HEK293 (cell line): ENCODE data around the gene MTUS2.

Experiments used
- CTCF ChIA-PET: fragments of 350-600 bp; formaldehyde crosslinking; extraction: SDS; loops from one replicate; lab custom pipeline; 2021; ENCODE audit warnings: antibody characterized with exemption; lab: Yijun Ruan, JAX
- POLR2A ChIA-PET: fragments of 300-600 bp; formaldehyde crosslinking; extraction: SDS; loops from one replicate; lab custom pipeline; 2020; ENCODE audit warnings: antibody characterized with exemption, inconsistent platforms; lab: Yijun Ruan, JAX
- H3K27ac ChIP-seq: fragments of 200-500 bp; sonication (Bioruptor generic); 2 replicates; pipeline ENCODE4 v1.5.1; 2014; ENCODE audit warnings: low read depth, low read length, control low read depth, inconsistent platforms; ENCODE audit errors: extremely low read depth
- H3K36me3 ChIP-seq, 2 experiments: fragments of 200-500 bp in 1 of 2; sonication (Bioruptor generic) in 1 of 2; 1 replicate in 1 of 2; 2 replicates in 1 of 2; pipeline ENCODE4 v1.5.1; 2014 to 2017; ENCODE audit warnings: inconsistent platforms in 2 of 2, low read length in 2 of 2; ENCODE audit not compliant: control insufficient read depth in 2 of 2, insufficient read depth in 1 of 2
- H3K4me1 ChIP-seq: fragments of 200-500 bp; sonication (Bioruptor generic); 2 replicates; pipeline ENCODE4 v1.5.1; 2014; ENCODE audit warnings: mild to moderate bottlenecking, low read length, inconsistent platforms; ENCODE audit not compliant: control insufficient read depth, insufficient read depth
- H3K4me3 ChIP-seq: 2 replicates; pipeline ENCODE4 v1.5.1; 2011; ENCODE audit warnings: low read depth, mild to moderate bottlenecking, control low read depth, low read length, moderate library complexity
- H3K9me3 ChIP-seq: fragments of 200-500 bp; sonication (Bioruptor generic); 2 replicates; pipeline ENCODE4 v1.5.1; 2014; ENCODE audit warnings: low read depth, low read length, inconsistent platforms; ENCODE audit not compliant: control insufficient read depth, insufficient read depth
- HOXC10 ChIP-seq: sonication (generic); formaldehyde crosslinking; IDR thresholded peaks from 2 replicates; pipeline ENCODE4 v1.8.1; 2023; ENCODE audit warnings: mild to moderate bottlenecking, missing genetic modification reagents
- REPIN1 ChIP-seq: fragments of 450-650 bp; formaldehyde crosslinking; IDR thresholded peaks from 2 replicates; pipeline ENCODE4 v1.5.1; 2017; ENCODE audit warnings: missing biosample characterization, missing genetic modification characterization, low read depth
- TCF7L2 ChIP-seq: IDR thresholded peaks from 2 replicates; pipeline ENCODE4 v1.6.1; 2011; ENCODE audit warnings: low read depth, mild to moderate bottlenecking, inconsistent platforms, low read length, moderate library complexity, borderline replicate concordance
- YY1 ChIP-seq: fragments of 450-650 bp; formaldehyde crosslinking; IDR thresholded peaks from 2 replicates; pipeline ENCODE4 v1.5.1; 2018; ENCODE audit warnings: missing biosample characterization, missing genetic modification characterization
- ZBTB48 ChIP-seq: fragments of 450-650 bp; formaldehyde crosslinking; IDR thresholded peaks from 2 replicates; pipeline ENCODE4 v1.5.1; 2016; ENCODE audit warnings: missing biosample characterization, missing genetic modification characterization
- ZFP41 ChIP-seq: fragments of 450-650 bp; formaldehyde crosslinking; IDR thresholded peaks from 2 replicates; pipeline ENCODE4 v1.5.1; 2016; ENCODE audit warnings: missing biosample characterization, missing genetic modification characterization, borderline replicate concordance
- ZNF10 ChIP-seq: fragments of 450-650 bp; formaldehyde crosslinking; IDR thresholded peaks from 2 replicates; pipeline ENCODE4 v1.5.1; 2017; ENCODE audit warnings: missing biosample characterization, missing genetic modification characterization
- ZNF112 ChIP-seq: fragments of 450-650 bp; formaldehyde crosslinking; IDR thresholded peaks from 2 replicates; pipeline ENCODE4 v1.5.0; 2017; ENCODE audit warnings: missing biosample characterization, missing genetic modification characterization
- ZNF184 ChIP-seq: fragments of 450-650 bp; IDR thresholded peaks from 2 replicates; pipeline ENCODE4 v1.5.1; 2018; ENCODE audit warnings: missing biosample characterization, mild to moderate bottlenecking, missing genetic modification characterization
- ZNF548 ChIP-seq: fragments of 450-650 bp; formaldehyde crosslinking; IDR thresholded peaks from 2 replicates; pipeline ENCODE4 v1.5.1; 2016; ENCODE audit warnings: missing biosample characterization, missing genetic modification characterization
- ZNF585B ChIP-seq: fragments of 450-650 bp; formaldehyde crosslinking; IDR thresholded peaks from 2 replicates; pipeline ENCODE4 v1.5.1; 2016; ENCODE audit warnings: missing biosample characterization, missing genetic modification characterization
- ZNF629 ChIP-seq: fragments of 450-650 bp; formaldehyde crosslinking; IDR thresholded peaks from 2 replicates; pipeline ENCODE4 v1.5.1; 2017; ENCODE audit warnings: missing biosample characterization, missing genetic modification characterization
- TF ChIP-seq, protein P1 (sequence below): fragments of 450-650 bp; formaldehyde crosslinking; IDR thresholded peaks from 2 replicates; pipeline ENCODE4 v1.5.1; 2016; ENCODE audit warnings: missing biosample characterization, missing genetic modification characterization
- TF ChIP-seq, protein P2 (sequence below): fragments of 450-650 bp; formaldehyde crosslinking; IDR thresholded peaks from 2 replicates; pipeline ENCODE4 v1.5.1; 2016; ENCODE audit warnings: missing biosample characterization, missing genetic modification characterization, borderline replicate concordance
- TF ChIP-seq, protein P3 (sequence below): fragments of 450-650 bp; formaldehyde crosslinking; IDR thresholded peaks from 2 replicates; pipeline ENCODE4 v1.5.1; 2016; ENCODE audit warnings: missing biosample characterization, missing genetic modification characterization, low read depth
- TF ChIP-seq, protein P4 (sequence below): fragments of 450-650 bp; formaldehyde crosslinking; IDR thresholded peaks from 2 replicates; pipeline ENCODE4 v1.5.0; 2017; ENCODE audit warnings: missing biosample characterization, missing genetic modification characterization, borderline replicate concordance
- TF ChIP-seq, protein P5 (sequence below): IDR thresholded peaks from 2 replicates; pipeline ENCODE4 v1.6.1; 2011; ENCODE audit warnings: mild to moderate bottlenecking, low read depth, low read length, borderline replicate concordance

Gene MTUS2

DNA sequence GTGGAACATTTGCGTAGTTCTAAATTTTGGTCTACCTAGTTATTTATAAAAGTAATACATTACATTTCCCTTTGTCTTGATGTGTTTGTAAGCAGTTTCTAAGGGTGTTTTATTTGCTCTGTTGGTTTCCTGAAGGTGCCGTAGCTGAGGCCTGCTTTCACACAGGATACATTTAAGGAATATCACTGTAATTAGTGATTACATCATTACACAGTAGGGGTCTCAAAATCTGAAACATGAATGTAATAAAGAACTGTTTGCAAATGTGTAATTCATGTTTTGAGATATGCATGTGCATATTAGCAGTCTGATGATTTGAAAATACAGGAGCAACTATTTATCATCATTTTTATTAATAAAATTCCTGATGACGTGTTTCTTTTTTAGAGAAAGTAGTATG lies 281.8 kb downstream of the MTUS2 start:
- POLR2A ChIA-PET: no interaction called here

More for the DNA sequence above, 281.8 kb downstream of the MTUS2 start:
- H3K27ac ChIP-seq: no peak overlapping the region
- no peak overlapping the region for H3K4me3 ChIP-seq
- TF ChIP-seq, protein P1, sequence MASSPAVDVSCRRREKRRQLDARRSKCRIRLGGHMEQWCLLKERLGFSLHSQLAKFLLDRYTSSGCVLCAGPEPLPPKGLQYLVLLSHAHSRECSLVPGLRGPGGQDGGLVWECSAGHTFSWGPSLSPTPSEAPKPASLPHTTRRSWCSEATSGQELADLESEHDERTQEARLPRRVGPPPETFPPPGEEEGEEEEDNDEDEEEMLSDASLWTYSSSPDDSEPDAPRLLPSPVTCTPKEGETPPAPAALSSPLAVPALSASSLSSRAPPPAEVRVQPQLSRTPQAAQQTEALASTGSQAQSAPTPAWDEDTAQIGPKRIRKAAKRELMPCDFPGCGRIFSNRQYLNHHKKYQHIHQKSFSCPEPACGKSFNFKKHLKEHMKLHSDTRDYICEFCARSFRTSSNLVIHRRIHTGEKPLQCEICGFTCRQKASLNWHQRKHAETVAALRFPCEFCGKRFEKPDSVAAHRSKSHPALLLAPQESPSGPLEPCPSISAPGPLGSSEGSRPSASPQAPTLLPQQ (tag by site-specific recombination): no peak
- TF ChIP-seq, protein P2, sequence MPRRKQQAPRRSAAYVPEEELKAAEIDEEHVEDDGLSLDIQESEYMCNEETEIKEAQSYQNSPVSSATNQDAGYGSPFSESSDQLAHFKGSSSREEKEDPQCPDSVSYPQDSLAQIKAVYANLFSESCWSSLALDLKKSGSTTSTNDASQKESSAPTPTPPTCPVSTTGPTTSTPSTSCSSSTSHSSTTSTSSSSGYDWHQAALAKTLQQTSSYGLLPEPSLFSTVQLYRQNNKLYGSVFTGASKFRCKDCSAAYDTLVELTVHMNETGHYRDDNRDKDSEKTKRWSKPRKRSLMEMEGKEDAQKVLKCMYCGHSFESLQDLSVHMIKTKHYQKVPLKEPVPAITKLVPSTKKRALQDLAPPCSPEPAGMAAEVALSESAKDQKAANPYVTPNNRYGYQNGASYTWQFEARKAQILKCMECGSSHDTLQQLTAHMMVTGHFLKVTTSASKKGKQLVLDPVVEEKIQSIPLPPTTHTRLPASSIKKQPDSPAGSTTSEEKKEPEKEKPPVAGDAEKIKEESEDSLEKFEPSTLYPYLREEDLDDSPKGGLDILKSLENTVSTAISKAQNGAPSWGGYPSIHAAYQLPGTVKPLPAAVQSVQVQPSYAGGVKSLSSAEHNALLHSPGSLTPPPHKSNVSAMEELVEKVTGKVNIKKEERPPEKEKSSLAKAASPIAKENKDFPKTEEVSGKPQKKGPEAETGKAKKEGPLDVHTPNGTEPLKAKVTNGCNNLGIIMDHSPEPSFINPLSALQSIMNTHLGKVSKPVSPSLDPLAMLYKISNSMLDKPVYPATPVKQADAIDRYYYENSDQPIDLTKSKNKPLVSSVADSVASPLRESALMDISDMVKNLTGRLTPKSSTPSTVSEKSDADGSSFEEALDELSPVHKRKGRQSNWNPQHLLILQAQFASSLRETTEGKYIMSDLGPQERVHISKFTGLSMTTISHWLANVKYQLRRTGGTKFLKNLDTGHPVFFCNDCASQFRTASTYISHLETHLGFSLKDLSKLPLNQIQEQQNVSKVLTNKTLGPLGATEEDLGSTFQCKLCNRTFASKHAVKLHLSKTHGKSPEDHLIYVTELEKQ: no peak
- TF ChIP-seq TCF7L2: no peak
- TF ChIP-seq YY1 (tag by site-specific recombination): no peak
- TF ChIP-seq, protein P3, sequence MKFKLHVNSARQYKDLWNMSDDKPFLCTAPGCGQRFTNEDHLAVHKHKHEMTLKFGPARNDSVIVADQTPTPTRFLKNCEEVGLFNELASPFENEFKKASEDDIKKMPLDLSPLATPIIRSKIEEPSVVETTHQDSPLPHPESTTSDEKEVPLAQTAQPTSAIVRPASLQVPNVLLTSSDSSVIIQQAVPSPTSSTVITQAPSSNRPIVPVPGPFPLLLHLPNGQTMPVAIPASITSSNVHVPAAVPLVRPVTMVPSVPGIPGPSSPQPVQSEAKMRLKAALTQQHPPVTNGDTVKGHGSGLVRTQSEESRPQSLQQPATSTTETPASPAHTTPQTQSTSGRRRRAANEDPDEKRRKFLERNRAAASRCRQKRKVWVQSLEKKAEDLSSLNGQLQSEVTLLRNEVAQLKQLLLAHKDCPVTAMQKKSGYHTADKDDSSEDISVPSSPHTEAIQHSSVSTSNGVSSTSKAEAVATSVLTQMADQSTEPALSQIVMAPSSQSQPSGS (tag by site-specific recombination): no peak
- no peak for TF ChIP-seq ZNF10 (tag by site-specific recombination)
- TF ChIP-seq HOXC10 (CRISPR knock-in tag): no peak
- TF ChIP-seq ZNF629 (tag by site-specific recombination): no peak
- TF ChIP-seq ZFP41 (tag by site-specific recombination): no peak
- TF ChIP-seq ZBTB48 (tag by site-specific recombination): no peak
- TF ChIP-seq, protein P4, sequence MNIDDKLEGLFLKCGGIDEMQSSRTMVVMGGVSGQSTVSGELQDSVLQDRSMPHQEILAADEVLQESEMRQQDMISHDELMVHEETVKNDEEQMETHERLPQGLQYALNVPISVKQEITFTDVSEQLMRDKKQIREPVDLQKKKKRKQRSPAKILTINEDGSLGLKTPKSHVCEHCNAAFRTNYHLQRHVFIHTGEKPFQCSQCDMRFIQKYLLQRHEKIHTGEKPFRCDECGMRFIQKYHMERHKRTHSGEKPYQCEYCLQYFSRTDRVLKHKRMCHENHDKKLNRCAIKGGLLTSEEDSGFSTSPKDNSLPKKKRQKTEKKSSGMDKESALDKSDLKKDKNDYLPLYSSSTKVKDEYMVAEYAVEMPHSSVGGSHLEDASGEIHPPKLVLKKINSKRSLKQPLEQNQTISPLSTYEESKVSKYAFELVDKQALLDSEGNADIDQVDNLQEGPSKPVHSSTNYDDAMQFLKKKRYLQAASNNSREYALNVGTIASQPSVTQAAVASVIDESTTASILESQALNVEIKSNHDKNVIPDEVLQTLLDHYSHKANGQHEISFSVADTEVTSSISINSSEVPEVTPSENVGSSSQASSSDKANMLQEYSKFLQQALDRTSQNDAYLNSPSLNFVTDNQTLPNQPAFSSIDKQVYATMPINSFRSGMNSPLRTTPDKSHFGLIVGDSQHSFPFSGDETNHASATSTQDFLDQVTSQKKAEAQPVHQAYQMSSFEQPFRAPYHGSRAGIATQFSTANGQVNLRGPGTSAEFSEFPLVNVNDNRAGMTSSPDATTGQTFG (tag by site-specific recombination): no peak
- TF ChIP-seq REPIN1 (tag by site-specific recombination): no peak
- TF ChIP-seq ZNF184 (tag by site-specific recombination): no peak
- TF ChIP-seq, protein P5, sequence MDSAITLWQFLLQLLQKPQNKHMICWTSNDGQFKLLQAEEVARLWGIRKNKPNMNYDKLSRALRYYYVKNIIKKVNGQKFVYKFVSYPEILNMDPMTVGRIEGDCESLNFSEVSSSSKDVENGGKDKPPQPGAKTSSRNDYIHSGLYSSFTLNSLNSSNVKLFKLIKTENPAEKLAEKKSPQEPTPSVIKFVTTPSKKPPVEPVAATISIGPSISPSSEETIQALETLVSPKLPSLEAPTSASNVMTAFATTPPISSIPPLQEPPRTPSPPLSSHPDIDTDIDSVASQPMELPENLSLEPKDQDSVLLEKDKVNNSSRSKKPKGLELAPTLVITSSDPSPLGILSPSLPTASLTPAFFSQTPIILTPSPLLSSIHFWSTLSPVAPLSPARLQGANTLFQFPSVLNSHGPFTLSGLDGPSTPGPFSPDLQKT: no peak
- no peak for TF ChIP-seq ZNF585B (tag by site-specific recombination)
- TF ChIP-seq ZNF548 (tag by site-specific recombination): no peak
- TF ChIP-seq ZNF112 (tag by site-specific recombination): no peak
- TF ChIP-seq, all 188 proteins: peak for 0
- CTCF ChIA-PET: interaction anchor here (0.8 kb wide), 1 partner anchor 661 kb away, joined by 4 read pairs; no protein-coding TSS in a partner anchor
- Histone ChIP-seq H3K4me1 (no peaks in the 10 kb centered on the region), H3K9me3 (no peaks in the 10 kb centered on the region), H3K36me3 (no peaks in the 10 kb centered on the region)
